Endothelial cell of umbilical vein (primary cell): Measurements from ENCODE around the gene NCKAP5. TPM values are rescaled to one million over a fixed set of nuclear protein-coding genes. Genes with fewer than 3 reads are reported as not detected.

ENCODE experiments used
- BruUV-seq: library from RNA; stranded (reverse); fragments of 400-500 nt; replicated peaks from 2 replicates; lab custom pipeline; 2021; lab: Mats Ljungman, UMichigan
- CTCF ChIA-PET: fragments of 300-600, 350-600 bp; sonication (Branson Sonifier 250); formaldehyde crosslinking; loops from one replicate; lab custom pipeline; 2021; ENCODE audit warnings: antibody characterized with exemption, inconsistent platforms; lab: Charles Lee
- POLR2A ChIA-PET: fragments of 300-600, 350-600 bp; sonication (Branson Sonifier 250); formaldehyde crosslinking; loops from one replicate; lab custom pipeline; 2021; ENCODE audit warnings: antibody characterized with exemption, inconsistent platforms; lab: Charles Lee
- DNase-seq: peaks from one replicate; pipeline ENCODE4 v3.0.0-alpha.2; 2011; ENCODE audit warnings: low read depth, low spot score
- FAIRE-seq: peaks from 2 replicates; lab custom pipeline; 2011; peaks lifted over from hg19 to GRCh38; lab: Jason Lieb, UNC
- H2AFZ ChIP-seq: 2 replicates; pipeline ENCODE4 v1.6.0; 2012; ENCODE audit warnings: low read depth, low read length, control low read depth, inconsistent platforms
- H3K27ac ChIP-seq: 2 replicates; pipeline ENCODE4 v1.5.1; 2011; ENCODE audit warnings: low read depth, mild to moderate bottlenecking, control low read depth, low read length, moderate library complexity; ENCODE audit not compliant: insufficient read depth
- H3K27me3 ChIP-seq, 2 experiments: 2 replicates each; pipeline versions ENCODE4 v1.6.0 to v1.6.1; 2011; ENCODE audit warnings: low read length in 2 of 2, mixed read lengths in 1 of 2; ENCODE audit not compliant: control insufficient read depth in 2 of 2, insufficient read depth in 2 of 2
- H3K36me3 ChIP-seq, 2 experiments: 2 replicates in 1 of 2; 3 replicates in 1 of 2; pipeline ENCODE4 v1.5.1; 2011; ENCODE audit warnings: low read length in 2 of 2, mild to moderate bottlenecking in 1 of 2, moderate library complexity in 1 of 2; ENCODE audit not compliant: control insufficient read depth in 2 of 2, insufficient read depth in 2 of 2; ENCODE audit errors: extremely low read depth in 1 of 2
- H3K4me1 ChIP-seq: 3 replicates; pipeline ENCODE4 v1.5.1; 2011; ENCODE audit warnings: mild to moderate bottlenecking, low read length; ENCODE audit not compliant: control insufficient read depth, insufficient read depth; ENCODE audit errors: extremely low read depth
- H3K4me2 ChIP-seq: 2 replicates; pipeline ENCODE4 v1.6.1; 2011; ENCODE audit warnings: low read length, control low read depth, mixed read lengths; ENCODE audit not compliant: insufficient read depth
- H3K4me3 ChIP-seq, 3 experiments: fragments of 200-600 bp in 1 of 3; sonication (generic), shearing (Covaris generic) in 1 of 3; replicated peaks in 1 of 3; 2 replicates each; pipeline ENCODE4 v1.5.1; 2011 to 2016; ENCODE audit warnings: control low read depth in 3 of 3, low read length in 3 of 3, mild to moderate bottlenecking in 2 of 3, inconsistent platforms in 1 of 3, low read depth in 1 of 3, moderate library complexity in 1 of 3; ENCODE audit not compliant: insufficient read depth in 1 of 3
- H3K79me2 ChIP-seq: 2 replicates; pipeline ENCODE4 v1.6.0; 2012; ENCODE audit warnings: low read length, inconsistent platforms; ENCODE audit not compliant: control insufficient read depth, insufficient read depth
- H3K9ac ChIP-seq: replicated peaks from 2 replicates; pipeline ENCODE3; 2011; ENCODE audit warnings: low read length, control low read depth; ENCODE audit not compliant: insufficient read depth; ENCODE audit errors: extremely low read depth
- H3K9me1 ChIP-seq: replicated peaks from 3 replicates; pipeline ENCODE4 v1.6.0; 2011; ENCODE audit warnings: mild to moderate bottlenecking, low read length; ENCODE audit not compliant: control insufficient read depth, insufficient read depth; ENCODE audit errors: extremely low read depth
- H3K9me3 ChIP-seq: replicated peaks from 2 replicates; pipeline ENCODE4 v1.5.1; 2012; ENCODE audit warnings: low read length, inconsistent platforms; ENCODE audit not compliant: control insufficient read depth, insufficient read depth
- H4K20me1 ChIP-seq: replicated peaks from 2 replicates; pipeline ENCODE3; 2011; ENCODE audit warnings: mild to moderate bottlenecking, low read length; ENCODE audit not compliant: control insufficient read depth, insufficient read depth; ENCODE audit errors: extremely low read depth
- CTCF ChIP-seq, 2 donors: IDR thresholded peaks; 1 replicate in 1 of 2; 2 replicates in 1 of 2; pipeline ENCODE4 v1.5.1; 2011; ENCODE audit warnings: low read length in 2 of 2, mild to moderate bottlenecking in 2 of 2, moderate library complexity in 2 of 2, control low read depth in 1 of 2, inconsistent platforms in 1 of 2, low read depth in 1 of 2; ENCODE audit not compliant: insufficient read depth in 1 of 2; ENCODE audit errors: extremely low read depth in 1 of 2
- EZH2 ChIP-seq: IDR thresholded peaks from 2 replicates; pipeline ENCODE4 v1.6.1; 2012; ENCODE audit warnings: borderline replicate concordance, low read depth, mild to moderate bottlenecking, moderate library complexity, low read length, inconsistent platforms; ENCODE audit not compliant: severe bottlenecking
- FOS ChIP-seq: IDR thresholded peaks from 2 replicates; pipeline ENCODE4 v1.6.1; 2011; ENCODE audit warnings: mild to moderate bottlenecking, low read length, moderate library complexity, borderline replicate concordance; ENCODE audit not compliant: insufficient read depth
- GATA2 ChIP-seq: IDR thresholded peaks from 2 replicates; pipeline ENCODE4 v1.7.0; 2011; ENCODE audit warnings: low read depth, mild to moderate bottlenecking, moderate library complexity, mixed read lengths, low read length; ENCODE audit not compliant: insufficient read length, insufficient read depth
- JUN ChIP-seq: IDR thresholded peaks from 2 replicates; pipeline ENCODE4 v1.6.1; 2011; ENCODE audit warnings: borderline replicate concordance, low read depth; ENCODE audit not compliant: insufficient read length, insufficient read depth
- MAX ChIP-seq: IDR thresholded peaks from 2 replicates; pipeline ENCODE4 v1.6.1; 2011; ENCODE audit not compliant: insufficient read depth, insufficient read length
- MYC ChIP-seq: IDR thresholded peaks from one replicate; pipeline ENCODE4 v1.6.1; 2011; ENCODE audit warnings: mild to moderate bottlenecking, low read depth, low read length
- POLR2A ChIP-seq: IDR thresholded peaks from 2 replicates; pipeline ENCODE4 v1.6.1; 2012; ENCODE audit warnings: low read depth, mild to moderate bottlenecking, control low read depth, low read length
- POLR2AphosphoS5 ChIP-seq: IDR thresholded peaks from 2 replicates; pipeline ENCODE4 v1.6.1; 2012; ENCODE audit warnings: low read depth, mild to moderate bottlenecking, control low read depth, low read length, moderate library complexity; ENCODE audit not compliant: insufficient read depth
- dilution Hi-C: fragments of 300-500 bp; cut with MboI; formaldehyde crosslinking; loops from one replicate; pipeline ENCODE4 v1.15.0; 2019; ENCODE audit warnings: low sequenced_read_pairs; ENCODE audit not compliant: extremely low pct_ligation_motif_present
- intact Hi-C: fragments of 100-400 bp; cut with micrococcal nuclease; formaldehyde crosslinking; loops from one replicate; pipeline ENCODE4 v1.10.0; 2022
- polyA plus RNA-seq, 4 experiments: library from polyadenylated mRNA; depleted of rRNA in 3 of 4; stranded (reverse) in 3 of 4; unstranded in 1 of 4; fragments of >200 nt; gene quantifications; 2 replicates each; pipeline versions ENCODE4 v1.2.1 to v1.2.3, GENCODE V29; 2011 to 2012; ENCODE audit warnings: missing spikeins in 1 of 4
- total RNA-seq: library from RNA; stranded (reverse); gene quantifications from 2 replicates; pipeline ENCODE4 v1.2.3, GENCODE V29; 2021

The NCKAP5 gene
- total and polyA plus RNA-seq, 2 donors (not counting 3 experiments of a cell fraction or from before 2014, with no cell fraction given), result 0.47 to 3.3 TPM

- no peak overlapping the region for H3K27ac ChIP-seq
- dilution Hi-C loops, result no loop called here
- TF ChIP-seq CTCF (IDR thresholded peaks at IDR 0.05; ENCODE audit: extremely low read depth in 1 of 2, insufficient read depth in 1 of 2, low read depth in 1 of 2, low read length in 2 of 2), result no peak
- no peak for TF ChIP-seq FOS
- TF ChIP-seq GATA2, result no peak
- no peak for TF ChIP-seq POLR2A
- TF ChIP-seq MYC, result no peak
- TF ChIP-seq EZH2, result no peak
- TF ChIP-seq MAX, result no peak
- no peak for TF ChIP-seq JUN
- no peak for TF ChIP-seq POLR2AphosphoS5
- FAIRE-seq, result no peak
- H3K4me1 ChIP-seq, result no peaks in the 10 kb centered on the region
- no peak overlapping the region for H3K4me2 ChIP-seq
- CTCF ChIA-PET, result no interaction called here
- DNase-seq, result no peak
- H4K20me1 ChIP-seq, result no peaks in the 10 kb centered on the region
- H3K79me2 ChIP-seq, result no peaks in the 10 kb centered on the region
- intact Hi-C loops, result no loop called here
- no peaks in the 10 kb centered on the region for H3K9me1 ChIP-seq
- H3K4me3 ChIP-seq, result no peak overlapping the region
- POLR2A ChIA-PET, result no interaction called here
- H2AFZ ChIP-seq, result no peak overlapping the region
- BruUV-seq, result no TSS peak
- no peaks in the 10 kb centered on the region for H3K9me3 ChIP-seq
- no peaks in the 10 kb centered on the region for H3K36me3 ChIP-seq
- no peaks in the 10 kb centered on the region for H3K27me3 ChIP-seq
- no peak overlapping the region for H3K9ac ChIP-seq
Observed at GRCh38 chr2:133360190-133360589, 208.1 kb downstream of the NCKAP5 start.
